Measurements from ENCODE around the gene KCTD10. TPM values are rescaled to one million over a fixed set of nuclear protein-coding genes. Genes with fewer than 3 reads are reported as not detected.

The KCTD10 gene
- total RNA-seq, 1 experiment from 2014 or later: 44.7 TPM

GRCh38 chr12:109449845-109450532 lies 27.1 kb downstream of the KCTD10 start (continued):
- no peak for TF ChIP-seq PREB (CRISPR knock-in tag; IDR thresholded peaks at IDR 0.05; ENCODE audit: borderline replicate concordance)

GRCh38 chr12:109448707-109449390 lies 28.3 kb downstream of the KCTD10 start:
- DNase-seq (ENCODE audit: low spot score): no peak
- ATAC-seq: no peak
- Mint-ChIP-seq H3K4me3 (no peak overlapping the region), H3K27ac (peak overlapping the region; percentile 63; the same call in 1 of the 2 replicates), H3K4me1 (no peaks in the 10 kb centered on the region), H3K36me3 (peaks cover 43% of the 10 kb centered on the region), H3K9me3 (no peaks in the 10 kb centered on the region), H3K27me3 (ENCODE audit: low read depth) (no peaks in the 10 kb centered on the region)
- no peak for TF ChIP-seq ESRRA (CRISPR knock-in tag; IDR thresholded peaks at IDR 0.05; ENCODE audit: borderline replicate concordance)
- no peak for TF ChIP-seq NFYB (CRISPR knock-in tag; conservative IDR thresholded peaks at IDR 0.05; ENCODE audit: low read depth)
- no peak for TF ChIP-seq RORB (CRISPR knock-in tag; IDR thresholded peaks at IDR 0.05)
- no peak for TF ChIP-seq ZNF425 (CRISPR knock-in tag; conservative IDR thresholded peaks at IDR 0.05)
- no peak for TF ChIP-seq RELA (CRISPR knock-in tag; IDR thresholded peaks at IDR 0.05; ENCODE audit: borderline replicate concordance)
- no peak for TF ChIP-seq ETV6 (CRISPR knock-in tag; IDR thresholded peaks at IDR 0.05)
- no peak for TF ChIP-seq USF2 (CRISPR knock-in tag; IDR thresholded peaks at IDR 0.05)
- no peak for TF ChIP-seq ATF2 (CRISPR knock-in tag; IDR thresholded peaks at IDR 0.05; ENCODE audit: borderline replicate concordance, low read depth)
- TF ChIP-seq CREM (CRISPR knock-in tag; IDR thresholded peaks at IDR 0.05): no peak
- TF ChIP-seq ZNF396 (CRISPR knock-in tag; IDR thresholded peaks at IDR 0.05; ENCODE audit: borderline replicate concordance): no peak
- no peak for TF ChIP-seq ZNF121 (CRISPR knock-in tag; IDR thresholded peaks at IDR 0.05)
- TF ChIP-seq E2F5 (CRISPR knock-in tag; IDR thresholded peaks at IDR 0.05): no peak
- TF ChIP-seq ZNF219 (CRISPR knock-in tag; IDR thresholded peaks at IDR 0.05; ENCODE audit: borderline replicate concordance): no peak
- TF ChIP-seq MLX (CRISPR knock-in tag; IDR thresholded peaks at IDR 0.05): no peak
- TF ChIP-seq PREB (CRISPR knock-in tag; IDR thresholded peaks at IDR 0.05; ENCODE audit: borderline replicate concordance): no peak
- TF ChIP-seq JUN (CRISPR knock-in tag; IDR thresholded peaks at IDR 0.05): no peak
- no peak for TF ChIP-seq HMGA2 (CRISPR knock-in tag; IDR thresholded peaks at IDR 0.05)
- TF ChIP-seq CBFB (CRISPR knock-in tag; IDR thresholded peaks at IDR 0.05; ENCODE audit: low read depth): no peak
- ChIA-PET CTCF (no interaction called here), POLR2A (no interaction called here)
